SU-DHL-6 (cell line): ENCODE data around the gene BRD3OS.

ENCODE experiments used
- CTCF ChIP-seq: fragments of 200-600 bp; sonication (generic); IDR thresholded peaks from one replicate; pipeline ENCODE4 v1.5.1; 2017; ENCODE audit warnings: antibody characterized with exemption, mild to moderate bottlenecking, low read length, moderate library complexity; ENCODE audit not compliant: insufficient read depth, poor library complexity, severe bottlenecking
- EZH2phosphoT487 ChIP-seq: fragments of 200-600 bp; sonication (generic), shearing (Covaris generic); conservative IDR thresholded peaks from 2 replicates; pipeline ENCODE4 v1.6.1; 2018; ENCODE audit warnings: mild to moderate bottlenecking, antibody characterized with exemption, low read length, moderate library complexity, mixed read lengths

DNA sequence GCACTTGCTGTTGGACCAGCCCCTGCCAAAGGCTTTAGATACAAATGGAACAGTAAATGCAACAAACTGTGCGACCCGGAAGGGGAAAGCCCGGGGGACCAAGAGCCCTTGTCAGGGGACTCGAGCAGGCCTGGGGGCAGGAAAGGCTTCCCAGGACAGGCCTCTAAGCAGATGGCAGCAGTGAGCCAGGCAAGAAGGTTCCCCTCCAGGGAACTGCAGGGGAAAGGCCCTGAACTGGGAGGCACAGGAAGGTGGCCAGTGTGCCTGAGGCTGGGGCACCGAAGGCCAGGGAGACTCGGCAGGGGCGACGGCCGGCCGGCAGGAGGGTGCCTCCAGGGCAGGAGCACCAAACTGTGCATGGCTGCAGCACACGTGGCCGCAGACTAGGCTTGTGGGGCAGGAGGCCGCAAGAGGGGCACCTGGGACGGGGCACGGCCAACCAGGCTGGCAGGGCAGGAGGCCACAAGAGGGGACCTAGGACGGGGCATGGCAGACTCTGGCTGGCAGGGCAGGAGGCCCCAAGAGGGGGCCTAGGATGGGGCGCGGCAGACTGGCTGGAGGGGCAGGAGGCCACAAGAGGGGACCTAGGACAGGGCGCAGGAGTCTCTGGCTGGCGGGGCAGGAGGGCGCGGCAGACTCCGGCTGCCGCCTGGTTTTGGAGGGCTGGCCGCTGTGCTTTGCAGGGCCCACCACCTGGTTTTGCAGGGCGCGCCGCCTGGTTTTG lies 43.2 kb upstream of the BRD3OS start:
- TF ChIP-seq CTCF (no peak), EZH2phosphoT487 (no peak)
